ENCODE data around the gene ZNF70. TPM values are rescaled to one million over a fixed set of nuclear protein-coding genes. Genes with fewer than 3 reads are reported as not detected.

Gene ZNF70
- total RNA-seq, 1 experiment from 2014 or later, result 2.3 TPM

- TF ChIP-seq CTCF (conservative IDR thresholded peaks at IDR 0.05; ENCODE audit: low read depth, low read length) (no peak), EZH2 (IDR thresholded peaks at IDR 0.05; ENCODE audit: low read length, unreplicated experiment) (no peak), EZH2phosphoT487 (IDR thresholded peaks at IDR 0.05; ENCODE audit: borderline replicate concordance, low read length) (no peak)
- Histone ChIP-seq H3K9me2 (replicated peaks; ENCODE audit: low read length) (no peaks in the 10 kb centered on the region), H3K4me2 (ENCODE audit: low read length) (no peak overlapping the region), H3K79me2 (ENCODE audit: low read length) (no peaks in the 10 kb centered on the region), H3K9me3 (ENCODE audit: low read length) (no peaks in the 10 kb centered on the region), H3K36me3 (ENCODE audit: low read depth, low read length) (no peaks in the 10 kb centered on the region), H3F3A (ENCODE audit: low read length, unreplicated experiment) (no peaks in the 10 kb centered on the region), H3K4me1 (ENCODE audit: insufficient read depth, low read length) (no peaks in the 10 kb centered on the region; the same call in 1 of the 2 replicates), H3K9ac (ENCODE audit: low read length) (no peak overlapping the region), H3K27me3 (ENCODE audit: low read length) (no peaks in the 10 kb centered on the region), H3K4me3 (ENCODE audit: low read length) (no peak overlapping the region), H4K20me1 (ENCODE audit: low read length) (no peaks in the 10 kb centered on the region), H3K27ac (ENCODE audit: low read length) (no peak overlapping the region), H2AFZ (ENCODE audit: low read length) (no peak overlapping the region)
- DNase-seq (no peak), ATAC-seq (no peak)
- no TSS peak for BruUV-seq (replicated peaks)
- intact Hi-C loops (cut with micrococcal nuclease), result no loop called here
- ChIA-PET POLR2A (ENCODE audit: unreplicated experiment) (no interaction called here), CTCF (interaction anchor here (0.7 kb wide), 1 partner anchor 51 kb away, joined by 7 read pairs; no protein-coding TSS in a partner anchor)
Observed at GRCh38 chr22:23774114-23774921, 23.4 kb upstream of the ZNF70 start.

GRCh38 chr22:23773483-23774113, 22.7 kb upstream of the ZNF70 start:
- Histone ChIP-seq H3F3A (ENCODE audit: low read length, unreplicated experiment) (no peaks in the 10 kb centered on the region), H3K4me3 (ENCODE audit: low read length) (peak overlapping the region; percentile 62; the same call in 1 of the 2 replicates), H2AFZ (ENCODE audit: low read length) (0 out of 2 replicates have a peak overlapping the region, but pooled peaks have one; percentile 65), H3K79me2 (ENCODE audit: low read length) (no peaks in the 10 kb centered on the region), H4K20me1 (ENCODE audit: low read length) (no peaks in the 10 kb centered on the region), H3K4me2 (ENCODE audit: low read length) (peak overlapping the region; percentile 85), H3K9me2 (replicated peaks; ENCODE audit: low read length) (no peaks in the 10 kb centered on the region), H3K27ac (ENCODE audit: low read length) (no peak overlapping the region), H3K36me3 (ENCODE audit: low read depth, low read length) (no peaks in the 10 kb centered on the region), H3K9me3 (ENCODE audit: low read length) (no peaks in the 10 kb centered on the region), H3K4me1 (ENCODE audit: insufficient read depth, low read length) (no peaks in the 10 kb centered on the region; the same call in 1 of the 2 replicates), H3K9ac (ENCODE audit: low read length) (no peak overlapping the region), H3K27me3 (ENCODE audit: low read length) (no peaks in the 10 kb centered on the region)
- POLR2A ChIA-PET (ENCODE audit: unreplicated experiment), result no interaction called here
- no peak for TF ChIP-seq EZH2 (IDR thresholded peaks at IDR 0.05; ENCODE audit: low read length, unreplicated experiment)
- TF ChIP-seq CTCF (conservative IDR thresholded peaks at IDR 0.05; ENCODE audit: low read depth, low read length), result no peak
- TF ChIP-seq EZH2phosphoT487 (IDR thresholded peaks at IDR 0.05; ENCODE audit: borderline replicate concordance, low read length), result no peak
- DNase-seq, result no peak
- ATAC-seq, result no peak
- CTCF ChIA-PET, result no interaction called here
- BruUV-seq (replicated peaks), result TSS peak; percentile 20
- intact Hi-C loops (cut with micrococcal nuclease), result no loop called here
